22Rv1 (cell line): ENCODE data around the gene TM4SF18.

Experiments used
- ZFX ChIP-seq: fragments of 450-650 bp; IDR thresholded peaks from 2 replicates; pipeline ENCODE4 v1.6.1; 2017; ENCODE audit warnings: antibody characterized with exemption, borderline replicate concordance
- TF ChIP-seq, protein P1 (sequence below): fragments of 450-650 bp; IDR thresholded peaks from 2 replicates; pipeline ENCODE4 v1.5.1; 2017; ENCODE audit warnings: mild to moderate bottlenecking

DNA sequence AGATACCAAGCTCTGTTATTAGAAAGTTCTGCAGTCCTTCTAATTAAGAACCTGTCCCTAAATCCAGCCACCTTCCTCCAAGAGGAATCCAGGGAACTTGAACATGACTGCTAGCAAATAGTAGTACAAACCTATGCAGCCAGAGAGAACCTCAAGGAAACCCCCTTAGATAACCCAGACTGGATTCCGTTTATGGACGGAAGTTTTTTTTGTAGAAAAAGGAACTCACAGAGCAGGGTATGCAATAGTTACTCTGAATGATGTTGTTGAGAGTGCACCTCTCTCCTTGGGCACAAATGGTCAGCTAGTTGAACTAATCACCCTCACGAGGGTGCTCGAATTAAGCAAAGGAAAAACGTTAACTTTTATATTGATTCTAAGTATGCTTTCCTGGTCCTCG, 40.8 kb downstream of the TM4SF18 start:
- TF ChIP-seq, protein P1, sequence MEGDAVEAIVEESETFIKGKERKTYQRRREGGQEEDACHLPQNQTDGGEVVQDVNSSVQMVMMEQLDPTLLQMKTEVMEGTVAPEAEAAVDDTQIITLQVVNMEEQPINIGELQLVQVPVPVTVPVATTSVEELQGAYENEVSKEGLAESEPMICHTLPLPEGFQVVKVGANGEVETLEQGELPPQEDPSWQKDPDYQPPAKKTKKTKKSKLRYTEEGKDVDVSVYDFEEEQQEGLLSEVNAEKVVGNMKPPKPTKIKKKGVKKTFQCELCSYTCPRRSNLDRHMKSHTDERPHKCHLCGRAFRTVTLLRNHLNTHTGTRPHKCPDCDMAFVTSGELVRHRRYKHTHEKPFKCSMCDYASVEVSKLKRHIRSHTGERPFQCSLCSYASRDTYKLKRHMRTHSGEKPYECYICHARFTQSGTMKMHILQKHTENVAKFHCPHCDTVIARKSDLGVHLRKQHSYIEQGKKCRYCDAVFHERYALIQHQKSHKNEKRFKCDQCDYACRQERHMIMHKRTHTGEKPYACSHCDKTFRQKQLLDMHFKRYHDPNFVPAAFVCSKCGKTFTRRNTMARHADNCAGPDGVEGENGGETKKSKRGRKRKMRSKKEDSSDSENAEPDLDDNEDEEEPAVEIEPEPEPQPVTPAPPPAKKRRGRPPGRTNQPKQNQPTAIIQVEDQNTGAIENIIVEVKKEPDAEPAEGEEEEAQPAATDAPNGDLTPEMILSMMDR = no peak
- TF ChIP-seq ZFX = no peak
